ENCODE data around the gene HOXA7. TPM values are rescaled to one million over a fixed set of nuclear protein-coding genes. Genes with fewer than 3 reads are reported as not detected.

Gene HOXA7
- polyA plus RNA-seq, 1 of the 3 experiments (the other 2 are of a cell fraction), result not detected

DNA sequence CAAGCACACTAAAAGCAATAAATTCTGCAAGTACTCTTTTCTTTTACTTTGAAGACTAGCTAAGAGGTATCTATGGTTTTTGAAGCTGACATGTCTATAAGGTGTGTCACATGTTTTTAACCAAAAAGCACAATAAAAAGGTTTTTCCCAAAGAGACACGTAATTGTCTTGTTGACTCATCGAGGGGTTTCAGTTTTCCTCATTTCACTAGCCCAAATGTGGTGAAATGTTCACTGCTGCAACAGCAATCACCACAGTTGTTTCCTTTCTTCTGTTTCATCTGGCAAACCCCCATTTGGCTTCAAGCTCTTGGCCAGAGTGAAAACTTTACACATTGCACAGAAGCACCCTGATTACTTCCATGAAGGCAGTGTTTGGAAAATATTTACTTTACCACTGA is 22.1 kb downstream of the HOXA7 start:
- Histone ChIP-seq H3K4me2 (no peak overlapping the region), H3K79me2 (ENCODE audit: insufficient read depth) (no peaks in the 10 kb centered on the region), H3K27me3 (ENCODE audit: insufficient read depth) (peaks cover 94% of the 10 kb centered on the region), H2AFZ (ENCODE audit: low read depth) (no peak overlapping the region), H3K9me2 (no peaks in the 10 kb centered on the region), H3K9me3 (no peaks in the 10 kb centered on the region), H3K4me3 (ENCODE audit: low read depth in 2 of 2, low read length in 1 of 2) (no peak overlapping the region), H3K36me3 (replicated peaks in 1 of 2; ENCODE audit: control insufficient read depth in 1 of 2, insufficient read depth in 2 of 2, low read length in 1 of 2) (no peaks in the 10 kb centered on the region), H3K4me1 (ENCODE audit: control insufficient read depth in 1 of 2, insufficient read depth in 2 of 2, low read depth in 1 of 2, low read length in 1 of 2) (peaks cover 0 to 4% of the 10 kb centered on the region in 2 experiments; a peak in 1 of 4 replicates), H4K20me1 (ENCODE audit: insufficient read depth) (no peaks in the 10 kb centered on the region), H3F3A (replicated peaks; ENCODE audit: insufficient read depth) (no peaks in the 10 kb centered on the region), H3K9ac (no peak overlapping the region), H3K27ac (ENCODE audit: low read depth in 2 of 2, low read length in 1 of 2) (no peak overlapping the region)
- ChIA-PET CTCF (interaction anchor here (0.9 to 5.8 kb wide), 3 partner anchors 9 to 258 kb away, joined by 3 to 36 read pairs (median 3); partner anchors contain the start of gene HOXA5), POLR2A (no interaction called here)
- DNase-seq, result no peak
- 11% methylated on average over 2 of the region's 2 CpGs for WGBS (ENCODE audit: low lambda C conversion rate)
- TF ChIP-seq FOXJ3 (CRISPR knock-in tag; IDR thresholded peaks at IDR 0.05) (no peak), RAD21 (IDR thresholded peaks at IDR 0.05; ENCODE audit: low read length) (no peak), SIN3A (IDR thresholded peaks at IDR 0.05; ENCODE audit: borderline replicate concordance, low read depth, low read length) (no peak), GATA2 (CRISPR knock-in tag; IDR thresholded peaks at IDR 0.05) (no peak), CHD2 (IDR thresholded peaks at IDR 0.05; ENCODE audit: low read length, partially characterized antibody) (no peak)
- TF ChIP-seq, protein P1, sequence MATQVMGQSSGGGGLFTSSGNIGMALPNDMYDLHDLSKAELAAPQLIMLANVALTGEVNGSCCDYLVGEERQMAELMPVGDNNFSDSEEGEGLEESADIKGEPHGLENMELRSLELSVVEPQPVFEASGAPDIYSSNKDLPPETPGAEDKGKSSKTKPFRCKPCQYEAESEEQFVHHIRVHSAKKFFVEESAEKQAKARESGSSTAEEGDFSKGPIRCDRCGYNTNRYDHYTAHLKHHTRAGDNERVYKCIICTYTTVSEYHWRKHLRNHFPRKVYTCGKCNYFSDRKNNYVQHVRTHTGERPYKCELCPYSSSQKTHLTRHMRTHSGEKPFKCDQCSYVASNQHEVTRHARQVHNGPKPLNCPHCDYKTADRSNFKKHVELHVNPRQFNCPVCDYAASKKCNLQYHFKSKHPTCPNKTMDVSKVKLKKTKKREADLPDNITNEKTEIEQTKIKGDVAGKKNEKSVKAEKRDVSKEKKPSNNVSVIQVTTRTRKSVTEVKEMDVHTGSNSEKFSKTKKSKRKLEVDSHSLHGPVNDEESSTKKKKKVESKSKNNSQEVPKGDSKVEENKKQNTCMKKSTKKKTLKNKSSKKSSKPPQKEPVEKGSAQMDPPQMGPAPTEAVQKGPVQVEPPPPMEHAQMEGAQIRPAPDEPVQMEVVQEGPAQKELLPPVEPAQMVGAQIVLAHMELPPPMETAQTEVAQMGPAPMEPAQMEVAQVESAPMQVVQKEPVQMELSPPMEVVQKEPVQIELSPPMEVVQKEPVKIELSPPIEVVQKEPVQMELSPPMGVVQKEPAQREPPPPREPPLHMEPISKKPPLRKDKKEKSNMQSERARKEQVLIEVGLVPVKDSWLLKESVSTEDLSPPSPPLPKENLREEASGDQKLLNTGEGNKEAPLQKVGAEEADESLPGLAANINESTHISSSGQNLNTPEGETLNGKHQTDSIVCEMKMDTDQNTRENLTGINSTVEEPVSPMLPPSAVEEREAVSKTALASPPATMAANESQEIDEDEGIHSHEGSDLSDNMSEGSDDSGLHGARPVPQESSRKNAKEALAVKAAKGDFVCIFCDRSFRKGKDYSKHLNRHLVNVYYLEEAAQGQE (IDR thresholded peaks at IDR 0.05; ENCODE audit: low read depth, low read length), result no peak
- TF ChIP-seq, protein P2, sequence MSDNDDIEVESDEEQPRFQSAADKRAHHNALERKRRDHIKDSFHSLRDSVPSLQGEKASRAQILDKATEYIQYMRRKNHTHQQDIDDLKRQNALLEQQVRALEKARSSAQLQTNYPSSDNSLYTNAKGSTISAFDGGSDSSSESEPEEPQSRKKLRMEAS (IDR thresholded peaks at IDR 0.05; ENCODE audit: low read depth), result no peak

- Histone ChIP-seq H3K9me3 (no peaks in the 10 kb centered on the region), H3K4me3 (ENCODE audit: low read depth in 2 of 2, low read length in 1 of 2) (no peak overlapping the region), H3K9me2 (no peaks in the 10 kb centered on the region), H3K4me1 (ENCODE audit: control insufficient read depth in 1 of 2, insufficient read depth in 2 of 2, low read depth in 1 of 2, low read length in 1 of 2) (peaks cover 0 to 4% of the 10 kb centered on the region in 2 experiments; a peak in 1 of 4 replicates), H3K36me3 (replicated peaks in 1 of 2; ENCODE audit: control insufficient read depth in 1 of 2, insufficient read depth in 2 of 2, low read length in 1 of 2) (no peaks in the 10 kb centered on the region), H3K27me3 (ENCODE audit: insufficient read depth) (peaks cover 94% of the 10 kb centered on the region), H3F3A (replicated peaks; ENCODE audit: insufficient read depth) (no peaks in the 10 kb centered on the region), H2AFZ (ENCODE audit: low read depth) (no peak overlapping the region), H4K20me1 (ENCODE audit: insufficient read depth) (no peaks in the 10 kb centered on the region), H3K79me2 (ENCODE audit: insufficient read depth) (no peaks in the 10 kb centered on the region), H3K4me2 (no peak overlapping the region), H3K9ac (no peak overlapping the region), H3K27ac (ENCODE audit: low read depth in 2 of 2, low read length in 1 of 2) (no peak overlapping the region)
- WGBS (ENCODE audit: low lambda C conversion rate), result 13% methylated on average over 18 of the region's 18 CpGs
- ChIA-PET CTCF (interaction anchor here (0.6 to 5.8 kb wide), 5 partner anchors 10 to 446 kb away, joined by 3 to 36 read pairs (median 3); partner anchors contain the start of gene HOXA5), POLR2A (no interaction called here)
- no peak for DNase-seq
- no peak for TF ChIP-seq TEAD4 (IDR thresholded peaks at IDR 0.05; ENCODE audit: borderline replicate concordance, insufficient read depth)
- no peak for TF ChIP-seq FOXJ3 (CRISPR knock-in tag; IDR thresholded peaks at IDR 0.05)
- TF ChIP-seq JUND (IDR thresholded peaks at IDR 0.05), result no peak
- no peak for TF ChIP-seq RAD21 (IDR thresholded peaks at IDR 0.05; ENCODE audit: low read length)
- no peak for TF ChIP-seq FOSL2 (IDR thresholded peaks at IDR 0.05; ENCODE audit: borderline replicate concordance, low read depth)
- no peak for TF ChIP-seq EP300 (IDR thresholded peaks at IDR 0.05; ENCODE audit: borderline replicate concordance in 1 of 2, low read depth in 1 of 2, low read length in 1 of 2)
- no peak for TF ChIP-seq RCOR1 (IDR thresholded peaks at IDR 0.05; ENCODE audit: low read length)
- TF ChIP-seq ELF1 (IDR thresholded peaks at IDR 0.05), result no peak
- no peak for TF ChIP-seq FOXM1 (IDR thresholded peaks at IDR 0.05; ENCODE audit: low read depth)
- no peak for TF ChIP-seq NFIC (IDR thresholded peaks at IDR 0.05; ENCODE audit: borderline replicate concordance)
- no peak for TF ChIP-seq USF2 (IDR thresholded peaks at IDR 0.05; ENCODE audit: borderline replicate concordance, low read depth, low read length)
- TF ChIP-seq, protein P3, sequence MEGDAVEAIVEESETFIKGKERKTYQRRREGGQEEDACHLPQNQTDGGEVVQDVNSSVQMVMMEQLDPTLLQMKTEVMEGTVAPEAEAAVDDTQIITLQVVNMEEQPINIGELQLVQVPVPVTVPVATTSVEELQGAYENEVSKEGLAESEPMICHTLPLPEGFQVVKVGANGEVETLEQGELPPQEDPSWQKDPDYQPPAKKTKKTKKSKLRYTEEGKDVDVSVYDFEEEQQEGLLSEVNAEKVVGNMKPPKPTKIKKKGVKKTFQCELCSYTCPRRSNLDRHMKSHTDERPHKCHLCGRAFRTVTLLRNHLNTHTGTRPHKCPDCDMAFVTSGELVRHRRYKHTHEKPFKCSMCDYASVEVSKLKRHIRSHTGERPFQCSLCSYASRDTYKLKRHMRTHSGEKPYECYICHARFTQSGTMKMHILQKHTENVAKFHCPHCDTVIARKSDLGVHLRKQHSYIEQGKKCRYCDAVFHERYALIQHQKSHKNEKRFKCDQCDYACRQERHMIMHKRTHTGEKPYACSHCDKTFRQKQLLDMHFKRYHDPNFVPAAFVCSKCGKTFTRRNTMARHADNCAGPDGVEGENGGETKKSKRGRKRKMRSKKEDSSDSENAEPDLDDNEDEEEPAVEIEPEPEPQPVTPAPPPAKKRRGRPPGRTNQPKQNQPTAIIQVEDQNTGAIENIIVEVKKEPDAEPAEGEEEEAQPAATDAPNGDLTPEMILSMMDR (IDR thresholded peaks at IDR 0.05), result no peak
- TF ChIP-seq SMC3 (IDR thresholded peaks at IDR 0.05; ENCODE audit: low read depth, low read length), result no peak
- TF ChIP-seq RXRA (IDR thresholded peaks at IDR 0.05; ENCODE audit: borderline replicate concordance, low read depth), result no peak
These were observed 22.9 kb downstream of the HOXA7 start for GRCh38 chr7:27133409-27134231.

All from SK-N-SH (cell line).